ENCODE measurements around the gene PDE8A. TPM values are rescaled to one million over a fixed set of nuclear protein-coding genes. Genes with fewer than 3 reads are reported as not detected.

The PDE8A gene
- total RNA-seq, 1 donor from 2014 or later: 8.6 TPM

- Mint-ChIP-seq H3K27ac (ENCODE audit: unreplicated experiment) (no peak overlapping the region), H3K4me1 (peaks cover 7% of the 10 kb centered on the region), H3K4me3 (no peak overlapping the region), H3K36me3 (ENCODE audit: low read depth) (peaks cover 5% of the 10 kb centered on the region), H3K9me3 (no peaks in the 10 kb centered on the region), H3K27me3 (ENCODE audit: low read depth) (no peaks in the 10 kb centered on the region)
- no peak for DNase-seq (ENCODE audit: low read depth, low spot score)
- TF ChIP-seq CTCF (conservative IDR thresholded peaks at IDR 0.05): no peak
These were observed 134.8 kb downstream of the PDE8A start for GRCh38 chr15:85116494-85116893.

- Mint-ChIP-seq H3K27me3 (ENCODE audit: low read depth) (no peaks in the 10 kb centered on the region), H3K36me3 (ENCODE audit: low read depth) (peaks cover 5% of the 10 kb centered on the region), H3K9me3 (no peaks in the 10 kb centered on the region), H3K27ac (ENCODE audit: unreplicated experiment) (no peak overlapping the region), H3K4me3 (no peak overlapping the region), H3K4me1 (peaks cover 7% of the 10 kb centered on the region)
- no peak for DNase-seq (ENCODE audit: low read depth, low spot score)
- TF ChIP-seq CTCF (conservative IDR thresholded peaks at IDR 0.05): no peak
These were observed 135.4 kb downstream of the PDE8A start for GRCh38 chr15:85116925-85117646.

- peaks cover 9% of the 10 kb centered on the region for H3K36me3 Mint-ChIP-seq (ENCODE audit: low read depth)
- no peak for DNase-seq (ENCODE audit: low read depth, low spot score)
- H3K9me3 Mint-ChIP-seq: no peaks in the 10 kb centered on the region
- no peak overlapping the region for H3K27ac Mint-ChIP-seq (ENCODE audit: unreplicated experiment)
- peaks cover 3% of the 10 kb centered on the region for H3K4me1 Mint-ChIP-seq
- H3K27me3 Mint-ChIP-seq (ENCODE audit: low read depth): no peaks in the 10 kb centered on the region
- TF ChIP-seq CTCF (conservative IDR thresholded peaks at IDR 0.05): no peak
- H3K4me3 Mint-ChIP-seq: no peak overlapping the region
These were observed 136.5 kb downstream of the PDE8A start for GRCh38 chr15:85118173-85118572.

GRCh38 chr15:85118581-85118980 lies 136.9 kb downstream of the PDE8A start:
- no peak for DNase-seq (ENCODE audit: low read depth, low spot score)
- H3K27ac Mint-ChIP-seq (ENCODE audit: unreplicated experiment): no peak overlapping the region
- no peaks in the 10 kb centered on the region for H3K4me1 Mint-ChIP-seq
- H3K9me3 Mint-ChIP-seq: no peaks in the 10 kb centered on the region
- no peak for TF ChIP-seq CTCF (conservative IDR thresholded peaks at IDR 0.05)
- no peak overlapping the region for H3K4me3 Mint-ChIP-seq
- peaks cover 11% of the 10 kb centered on the region for H3K36me3 Mint-ChIP-seq (ENCODE audit: low read depth)
- no peaks in the 10 kb centered on the region for H3K27me3 Mint-ChIP-seq (ENCODE audit: low read depth)

GRCh38 chr15:85120351-85121113 lies 138.9 kb downstream of the PDE8A start:
- Mint-ChIP-seq H3K4me3 (no peak overlapping the region), H3K27me3 (ENCODE audit: low read depth) (no peaks in the 10 kb centered on the region), H3K36me3 (ENCODE audit: low read depth) (peaks cover 13% of the 10 kb centered on the region), H3K9me3 (no peaks in the 10 kb centered on the region), H3K27ac (ENCODE audit: unreplicated experiment) (no peak overlapping the region), H3K4me1 (no peaks in the 10 kb centered on the region)
- no peak for TF ChIP-seq CTCF (conservative IDR thresholded peaks at IDR 0.05)
- no peak for DNase-seq (ENCODE audit: low read depth, low spot score)
